NCI-H748 treated with DMSO at 0.1 percent for 48 hours (cell line): ENCODE measurements around the gene UBE2E1.

Source experiments
- DNase-seq: peaks from one replicate; lab custom pipeline; 2025; lab: John Stamatoyannopoulos, UW

Gene UBE2E1

DNA sequence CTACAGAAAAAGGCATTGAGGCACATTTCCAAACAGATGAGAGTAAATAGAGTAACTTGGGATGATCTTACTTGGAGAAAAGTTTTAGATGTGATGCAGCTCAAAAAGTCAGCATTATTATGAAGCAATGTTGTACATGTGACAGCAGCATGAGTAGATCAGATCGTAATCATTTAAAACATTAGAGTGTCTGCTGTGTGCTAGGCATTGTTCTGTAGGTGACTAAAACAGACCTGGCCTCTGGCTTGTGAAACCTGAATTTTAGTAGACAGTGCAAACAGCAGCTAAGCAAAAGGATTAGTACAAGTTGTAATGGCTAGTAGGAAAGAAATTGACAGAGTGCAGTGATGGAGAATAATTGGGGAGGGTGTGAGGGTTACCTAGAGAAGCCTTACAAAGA, 15.1 kb downstream of the UBE2E1 start:
- DNase-seq, result no peak

DNA sequence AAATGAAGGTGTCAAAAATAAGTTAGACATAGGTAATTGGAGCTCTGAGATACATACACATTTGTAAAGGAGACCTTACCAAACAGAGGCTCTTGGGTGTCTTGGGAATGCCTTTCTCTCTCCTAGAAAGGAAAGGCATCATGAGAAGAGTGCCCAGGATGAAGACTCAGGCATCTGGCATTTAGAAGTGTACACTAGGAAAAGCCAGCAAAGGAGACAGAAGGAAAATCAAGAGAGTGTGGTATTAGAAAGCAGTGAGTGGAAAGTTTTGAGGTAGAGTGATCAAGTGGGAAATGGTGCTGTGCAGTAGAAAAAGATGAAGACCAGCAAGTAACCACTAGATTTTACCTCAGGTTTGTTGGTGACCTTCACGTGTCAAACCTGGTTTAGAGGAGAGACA, 16.1 kb downstream of the UBE2E1 start:
- DNase-seq, result no peak

DNA sequence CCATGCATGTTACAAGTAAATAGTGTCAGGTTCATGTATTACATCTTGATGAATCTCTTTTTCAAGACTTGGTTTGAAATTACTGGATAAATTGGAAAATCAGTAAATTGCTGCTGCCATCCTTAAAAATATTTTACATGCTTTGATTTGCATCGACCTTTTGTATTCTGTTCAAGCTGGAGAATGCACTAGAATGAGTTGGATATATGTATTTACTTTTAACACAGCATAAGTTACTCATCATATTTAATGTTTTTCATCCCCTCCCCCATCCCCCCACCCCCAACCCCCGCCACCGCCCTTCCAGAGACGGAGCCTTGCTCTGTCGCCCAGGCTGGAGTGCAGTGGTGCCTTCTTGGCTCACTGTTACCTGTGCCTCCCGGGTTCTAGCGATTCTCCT, 16.8 kb downstream of the UBE2E1 start:
- no peak for DNase-seq

DNA sequence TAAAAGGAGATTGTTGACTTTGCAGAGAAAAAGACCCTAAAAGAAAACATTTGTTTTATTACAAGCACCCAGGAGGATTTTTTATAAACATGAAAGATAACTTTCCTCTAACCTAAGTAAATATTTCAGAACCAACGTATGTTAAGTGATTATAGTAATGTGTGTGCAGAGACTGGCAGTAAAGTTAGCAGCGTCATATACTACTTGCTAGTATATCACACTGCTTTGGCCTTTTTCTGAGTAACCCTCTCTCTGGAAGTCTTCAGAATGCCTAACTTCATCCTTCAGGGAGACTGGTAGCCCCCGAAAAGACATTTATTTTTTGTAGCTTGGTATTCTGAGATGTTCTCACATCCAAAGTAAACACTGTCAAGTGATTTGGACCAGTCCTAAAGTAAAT, 17.9 kb downstream of the UBE2E1 start:
- DNase-seq, result no peak

- DNase-seq, result no peak
These were observed 19.1 kb downstream of the UBE2E1 start for GRCh38 chr3:23824699-23825444.

GRCh38 chr3:23825802-23826201, 20.0 kb downstream of the UBE2E1 start:
- no peak for DNase-seq

GRCh38 chr3:23826382-23827064, 20.8 kb downstream of the UBE2E1 start:
- no peak for DNase-seq

- DNase-seq, result no peak
These were observed 23.6 kb downstream of the UBE2E1 start for GRCh38 chr3:23829242-23829934.

DNA sequence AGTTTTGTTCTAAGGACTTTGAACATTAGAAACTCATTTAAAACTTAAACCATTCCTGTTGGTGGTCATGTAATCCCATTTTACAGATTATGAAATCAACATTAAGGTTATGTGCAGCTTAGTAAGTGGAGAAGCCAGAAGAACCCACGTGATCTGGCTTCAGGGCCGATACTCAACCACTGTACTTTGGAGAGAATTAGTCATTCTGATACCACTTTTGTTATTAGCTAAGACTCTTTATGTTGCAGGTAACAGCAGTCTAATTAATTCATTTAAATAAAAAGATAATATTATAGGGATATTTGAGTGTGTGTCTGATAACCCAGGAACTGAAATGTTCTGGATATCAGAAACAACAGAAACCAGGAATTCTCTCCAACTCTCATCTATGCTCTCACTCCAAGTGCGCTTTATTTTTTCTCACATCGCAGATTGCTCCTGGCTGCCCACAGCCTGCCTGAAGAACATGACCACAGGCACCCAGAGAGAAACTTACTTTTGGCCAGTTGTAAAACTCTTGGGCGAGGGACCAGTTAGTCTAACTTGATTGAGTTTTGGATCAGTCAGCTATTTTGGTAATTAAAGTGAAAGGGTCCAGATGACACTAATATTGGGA, 25.2 kb downstream of the UBE2E1 start:
- DNase-seq, result no peak

- no peak for DNase-seq
These were observed 26.0 kb downstream of the UBE2E1 start for GRCh38 chr3:23831517-23832394.

DNA sequence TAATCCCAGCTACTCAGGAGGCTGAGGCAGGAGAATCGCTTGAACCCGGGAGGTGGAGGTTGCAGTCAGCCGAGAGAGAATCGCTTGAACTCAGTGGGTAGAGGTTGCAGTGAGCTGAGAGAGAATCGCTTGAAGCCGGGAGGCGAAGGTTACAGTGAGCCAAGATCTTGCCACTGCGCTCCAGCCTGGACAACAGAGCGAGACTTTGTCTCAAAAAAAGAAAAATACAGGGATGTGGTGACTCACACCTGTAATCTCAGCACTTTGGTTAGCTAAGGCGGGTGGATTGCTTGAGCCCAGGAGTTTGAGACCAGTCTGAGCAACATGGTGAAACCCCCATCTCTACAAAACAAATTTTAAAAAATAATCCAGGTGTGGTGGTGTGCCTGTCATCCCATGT, 26.8 kb downstream of the UBE2E1 start:
- DNase-seq, result no peak

DNA sequence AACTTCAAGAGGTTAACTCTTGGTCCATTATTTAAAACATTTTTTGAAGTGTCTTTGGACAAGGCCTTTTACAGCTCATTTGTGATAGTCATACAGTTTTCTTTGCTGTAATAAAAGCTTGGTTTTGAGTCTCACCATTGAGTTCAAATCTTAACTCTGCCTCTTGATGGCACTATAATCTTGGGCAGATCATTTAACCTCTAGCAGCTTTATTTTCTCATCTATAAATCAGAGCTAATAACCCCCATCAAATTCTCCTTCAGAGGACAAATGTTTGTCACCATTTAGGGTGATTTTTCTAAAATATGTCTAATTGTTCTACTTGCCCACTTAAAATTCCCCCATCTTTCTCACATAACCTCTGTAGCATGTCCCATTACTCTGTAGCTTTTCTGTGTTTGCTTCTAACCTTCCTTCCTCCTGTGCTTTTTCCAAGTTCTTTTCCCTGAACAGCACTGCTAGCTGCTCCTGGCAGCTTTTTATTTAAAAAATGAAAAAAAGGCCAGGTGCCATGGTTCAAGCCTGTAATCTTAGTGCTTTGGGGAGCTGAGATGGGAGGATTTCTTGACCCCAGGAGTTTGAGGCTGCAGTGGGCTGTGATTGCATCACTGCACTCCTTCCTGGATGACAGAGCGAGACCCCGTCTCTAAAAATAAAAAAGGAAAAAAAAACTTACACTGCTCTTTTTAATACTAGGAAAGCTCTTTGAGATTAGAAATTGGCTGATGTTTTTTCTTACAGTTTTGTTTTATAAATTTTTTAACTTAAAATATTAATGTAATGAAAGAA, 28.5 kb downstream of the UBE2E1 start:
- no peak for DNase-seq

DNA sequence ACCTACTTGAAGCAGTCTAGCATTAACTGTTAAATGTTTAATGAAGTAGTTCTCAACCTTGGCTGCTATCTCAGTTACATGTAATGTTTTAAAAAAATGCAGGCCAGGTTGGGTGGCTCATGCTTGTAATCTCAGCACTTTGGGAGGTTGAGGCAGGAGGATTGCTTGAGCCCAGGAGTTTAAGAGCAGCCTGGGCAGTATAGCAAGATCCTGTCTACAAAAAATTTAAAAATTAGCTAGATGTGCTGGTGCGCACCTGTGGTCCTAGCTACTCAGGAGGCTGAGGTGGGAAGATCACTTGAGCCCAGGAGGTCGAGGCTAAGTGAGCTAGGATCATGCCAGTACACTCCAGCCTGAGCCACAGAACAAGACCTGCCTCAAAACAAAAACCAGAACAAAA, 29.3 kb downstream of the UBE2E1 start:
- DNase-seq, result no peak

GRCh38 chr3:23835802-23836201, 30.0 kb downstream of the UBE2E1 start:
- no peak for DNase-seq

GRCh38 chr3:23836536-23837230, 30.9 kb downstream of the UBE2E1 start:
- DNase-seq, result no peak

GRCh38 chr3:23837286-23837685, 31.5 kb downstream of the UBE2E1 start:
- no peak for DNase-seq

DNA sequence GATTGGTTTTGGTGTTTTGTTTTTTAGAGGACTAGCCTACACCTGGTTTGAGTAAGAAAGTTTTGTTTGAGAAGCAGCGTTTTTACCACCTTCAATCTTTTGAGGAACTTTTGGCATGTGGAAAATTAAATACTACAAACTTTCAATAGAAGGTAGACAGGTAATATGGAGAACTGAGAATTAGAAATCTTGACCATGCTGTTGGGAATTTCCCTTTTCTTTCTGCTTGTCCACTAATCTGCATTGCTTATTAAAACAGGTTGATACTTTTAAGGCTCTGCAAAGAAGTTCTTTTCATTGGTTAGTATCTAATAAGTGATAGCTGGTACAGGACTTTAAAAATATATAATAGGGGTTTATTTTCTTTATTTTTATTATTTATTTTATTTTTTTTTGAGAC, 31.9 kb downstream of the UBE2E1 start:
- DNase-seq, result no peak

DNA sequence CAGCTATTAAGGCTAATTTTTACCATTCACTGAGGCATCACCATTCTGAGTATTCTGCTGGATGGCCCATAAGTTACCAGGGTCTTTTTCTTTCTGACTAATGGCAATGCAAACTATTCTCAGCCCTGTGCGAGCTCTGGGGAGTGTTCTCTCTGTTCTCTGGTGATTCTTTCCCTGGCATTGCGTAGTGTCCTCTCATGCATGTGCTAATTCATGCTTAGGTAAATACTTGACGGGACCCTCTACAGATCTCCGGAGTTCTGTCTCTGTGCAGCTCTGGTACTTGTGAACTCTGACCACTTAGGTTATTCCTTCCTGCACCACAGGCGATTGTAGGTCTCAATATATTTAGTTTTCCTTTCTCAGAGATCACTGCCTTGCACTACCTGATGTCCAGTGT, 34.8 kb downstream of the UBE2E1 start:
- DNase-seq, result no peak

- no peak for DNase-seq
These were observed 38.1 kb downstream of the UBE2E1 start for GRCh38 chr3:23843869-23844268.
